GM21717 (cell line): ENCODE data around the gene ALDH3B2.
"Not testable (repeated sequence)": the region's sequence is repeated elsewhere in the genome, so short reads cannot be mapped to it uniquely, and the experiment has no call there.

Source experiments
- ATAC-seq: cut with Tn5 transposase; IDR thresholded peaks from one replicate; pipeline ENCODE4 v1.9.1; 2021; ENCODE audit warnings: mild to moderate bottlenecking, moderate library complexity; ENCODE audit not compliant: unreplicated experiment

Gene ALDH3B2

GRCh38 chr11:67631411-67631810 lies 43.0 kb downstream of the ALDH3B2 start:
- ATAC-seq, result no peak

DNA sequence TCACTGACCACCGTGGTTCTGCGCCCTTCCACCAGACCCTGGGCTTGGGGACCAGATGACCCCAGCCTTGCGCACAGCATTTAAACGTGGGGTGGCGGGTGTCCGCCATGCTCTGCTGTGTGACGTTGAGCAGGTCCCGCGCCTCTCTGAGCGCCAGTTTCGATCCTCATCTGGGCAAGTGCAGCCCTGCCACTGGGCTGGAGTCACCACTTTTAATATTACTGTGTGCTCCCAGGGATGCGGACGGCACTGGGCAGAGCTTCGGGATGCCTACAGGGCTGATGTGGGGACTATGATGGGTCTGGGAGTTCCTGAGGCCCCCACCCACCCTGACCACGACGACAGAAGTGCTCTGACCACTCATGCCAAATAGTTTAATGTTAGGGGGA lies 43.5 kb downstream of the ALDH3B2 start:
- no peak for ATAC-seq

- peak; percentile 45 for ATAC-seq
Measured at GRCh38 chr11:67630228-67630942, 44.0 kb downstream of the ALDH3B2 start.

- peak; percentile 45 for ATAC-seq
Measured at GRCh38 chr11:67629386-67630227, 44.8 kb downstream of the ALDH3B2 start, which contains the start of gene NUDT8. Gene NUDT8 (minus strand): TSS chr11:67629937. CDS start chr11:67629911, 26 bp downstream.

DNA sequence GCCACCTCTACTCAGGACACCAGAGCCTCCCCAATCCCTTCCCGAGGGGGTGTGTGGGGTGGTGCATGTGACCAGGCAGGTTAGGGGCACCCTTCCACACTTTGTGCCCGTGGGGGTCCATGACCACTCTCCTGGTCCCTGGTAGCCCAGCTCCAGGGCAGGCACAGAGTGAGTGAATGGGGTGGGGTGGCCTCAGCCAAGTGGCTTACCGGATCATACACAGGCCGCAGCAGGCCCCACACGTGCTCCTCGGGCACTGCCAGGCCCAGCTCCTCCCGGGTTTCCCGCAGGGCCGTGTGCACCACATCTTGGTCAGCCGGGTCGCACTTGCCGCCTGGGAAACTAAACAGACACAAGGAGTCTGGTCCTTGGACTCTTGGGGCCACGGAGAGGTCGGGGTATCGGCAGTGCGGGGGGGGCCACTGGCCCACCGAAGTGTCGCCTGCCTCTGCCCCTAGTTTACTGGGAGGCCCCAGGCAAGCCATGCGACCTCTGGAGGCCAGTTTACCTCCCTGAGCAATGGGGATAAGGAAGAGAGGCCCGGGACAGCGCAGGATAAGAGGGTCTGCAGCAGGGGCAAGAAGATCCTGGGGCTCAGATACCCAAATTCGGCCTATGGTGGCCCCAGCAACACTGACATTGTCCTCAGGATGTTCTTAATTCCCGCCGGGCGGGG lies 45.6 kb downstream of the ALDH3B2 start:
- ATAC-seq, result no peak

DNA sequence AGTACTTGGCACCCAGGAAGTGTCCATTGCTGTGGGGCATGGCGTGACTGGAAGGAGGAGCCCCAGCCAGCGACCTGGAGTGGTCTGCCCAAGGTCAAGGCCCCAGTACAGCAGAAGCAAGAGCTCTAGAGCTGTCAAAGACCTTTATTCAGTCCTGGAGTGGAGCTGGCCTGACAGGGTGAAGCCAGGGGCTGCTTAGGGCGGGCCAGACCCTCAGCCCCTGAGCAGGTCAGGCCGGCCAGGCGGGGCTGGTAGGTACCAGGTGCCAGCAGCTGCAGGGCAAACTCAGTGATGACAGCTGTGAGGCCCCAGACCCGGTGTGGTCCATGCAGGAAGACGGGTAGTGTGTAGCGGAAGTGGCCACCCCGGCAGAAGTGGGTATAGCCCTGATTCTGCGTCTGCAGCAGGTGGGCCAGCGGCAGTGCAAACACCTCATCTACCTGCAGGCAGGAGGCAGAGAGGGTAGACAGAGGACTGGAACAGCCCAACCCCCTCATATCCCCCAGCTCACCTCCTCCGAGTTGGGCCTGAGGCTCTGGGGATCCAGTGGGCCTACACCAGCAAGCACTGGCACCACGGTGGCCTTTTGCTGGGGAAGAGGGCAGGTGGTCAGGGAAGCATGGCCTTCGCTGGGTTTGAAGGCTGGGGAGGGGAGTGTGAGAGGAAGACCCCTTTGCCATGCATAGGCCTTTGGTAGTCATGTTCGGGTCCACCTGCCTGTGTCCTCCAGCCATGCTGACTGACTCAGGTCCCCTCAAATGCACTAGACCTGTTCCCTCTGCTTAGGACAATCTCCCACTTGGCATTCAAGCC lies 46.4 kb downstream of the ALDH3B2 start:
- ATAC-seq, result no peak

DNA sequence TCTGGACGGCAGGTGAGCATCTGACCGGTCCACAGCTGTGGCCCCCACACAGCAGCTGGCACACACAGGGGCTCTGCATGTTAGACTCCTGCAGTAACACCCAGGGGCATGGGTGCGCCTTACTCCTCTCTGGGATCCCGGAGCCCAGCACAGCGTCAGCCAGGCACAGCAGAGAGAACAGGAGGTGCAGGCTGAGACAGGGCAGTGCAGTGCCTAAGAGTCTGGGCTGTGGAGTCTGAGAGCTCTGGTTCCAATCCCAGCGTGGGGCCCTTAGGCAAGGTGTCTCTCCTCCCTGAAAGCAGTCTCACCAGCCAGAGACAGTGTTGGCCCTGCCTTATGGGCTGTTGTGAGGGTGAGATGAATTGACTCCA lies 47.0 kb downstream of the ALDH3B2 start:
- ATAC-seq, result no peak

DNA sequence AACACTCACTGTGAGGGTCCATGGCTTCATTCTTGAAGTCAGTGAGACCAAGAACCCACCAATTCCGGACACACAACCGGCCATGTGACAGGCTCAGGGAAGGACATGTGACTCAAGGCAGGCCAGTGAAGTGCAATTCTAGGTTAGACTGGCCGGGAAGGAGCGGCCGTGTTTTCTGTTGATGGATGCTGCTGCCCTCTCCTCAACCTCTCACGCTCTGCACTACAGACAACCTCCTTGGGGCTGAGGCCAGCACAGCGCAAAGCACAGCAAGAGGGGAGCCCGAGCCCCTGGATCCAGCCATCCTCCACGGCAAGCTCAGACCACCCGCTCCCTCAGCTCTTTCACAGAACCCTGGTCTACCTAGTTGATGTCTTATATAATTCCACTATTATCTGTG lies 47.5 kb downstream of the ALDH3B2 start:
- no peak for ATAC-seq

GRCh38 chr11:67626131-67626833 lies 48.1 kb downstream of the ALDH3B2 start:
- not testable (repeated sequence) for ATAC-seq

GRCh38 chr11:67623795-67624194 lies 50.6 kb downstream of the ALDH3B2 start:
- not testable (repeated sequence) for ATAC-seq

DNA sequence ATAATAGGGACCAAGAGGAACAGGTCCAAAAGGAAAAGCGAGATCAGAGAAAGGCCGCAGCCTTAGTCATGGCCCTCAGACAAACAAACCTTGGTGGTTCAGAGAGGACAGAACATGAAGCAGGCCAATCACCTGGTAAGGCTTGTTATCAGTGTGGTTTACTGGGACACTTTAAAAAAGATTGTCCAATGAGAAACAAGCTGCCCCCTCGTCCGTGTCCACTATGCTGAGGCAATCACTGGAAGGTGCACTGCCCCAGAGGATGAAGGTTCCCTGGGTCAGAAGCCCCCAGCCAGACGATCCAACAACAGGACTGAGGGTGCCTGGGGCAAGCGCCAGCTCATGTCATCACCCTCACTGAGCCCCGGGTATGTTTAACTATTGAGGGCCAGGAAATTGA lies 51.5 kb downstream of the ALDH3B2 start:
- not testable (repeated sequence) for ATAC-seq

GRCh38 chr11:67621928-67622327 lies 52.5 kb downstream of the ALDH3B2 start:
- ATAC-seq, result not testable (repeated sequence)

DNA sequence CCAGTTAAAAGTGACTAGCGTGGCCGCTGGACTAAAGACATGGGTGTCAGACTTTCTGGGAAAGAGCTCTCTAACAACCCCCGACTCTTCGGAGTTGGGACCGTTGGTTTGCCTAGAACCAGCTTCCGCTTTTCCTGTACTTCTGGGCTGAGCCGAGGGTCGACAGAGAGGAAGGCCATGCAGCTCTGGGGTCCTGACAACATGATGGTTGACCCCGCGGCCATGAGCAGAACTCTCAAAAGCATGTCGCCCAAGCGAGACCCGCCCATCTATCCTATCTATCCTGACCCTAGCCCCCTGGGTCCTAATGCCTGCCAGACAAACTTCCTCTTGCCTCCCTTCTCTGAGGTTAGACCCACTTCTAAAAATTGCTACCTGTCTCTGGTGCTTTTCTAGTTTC lies 53.8 kb downstream of the ALDH3B2 start:
- ATAC-seq, result not testable (repeated sequence)

GRCh38 chr11:67619683-67620618 lies 54.5 kb downstream of the ALDH3B2 start:
- not testable (repeated sequence) for ATAC-seq

- ATAC-seq, result not testable (repeated sequence)
Measured at GRCh38 chr11:67618901-67619659, 55.3 kb downstream of the ALDH3B2 start.

DNA sequence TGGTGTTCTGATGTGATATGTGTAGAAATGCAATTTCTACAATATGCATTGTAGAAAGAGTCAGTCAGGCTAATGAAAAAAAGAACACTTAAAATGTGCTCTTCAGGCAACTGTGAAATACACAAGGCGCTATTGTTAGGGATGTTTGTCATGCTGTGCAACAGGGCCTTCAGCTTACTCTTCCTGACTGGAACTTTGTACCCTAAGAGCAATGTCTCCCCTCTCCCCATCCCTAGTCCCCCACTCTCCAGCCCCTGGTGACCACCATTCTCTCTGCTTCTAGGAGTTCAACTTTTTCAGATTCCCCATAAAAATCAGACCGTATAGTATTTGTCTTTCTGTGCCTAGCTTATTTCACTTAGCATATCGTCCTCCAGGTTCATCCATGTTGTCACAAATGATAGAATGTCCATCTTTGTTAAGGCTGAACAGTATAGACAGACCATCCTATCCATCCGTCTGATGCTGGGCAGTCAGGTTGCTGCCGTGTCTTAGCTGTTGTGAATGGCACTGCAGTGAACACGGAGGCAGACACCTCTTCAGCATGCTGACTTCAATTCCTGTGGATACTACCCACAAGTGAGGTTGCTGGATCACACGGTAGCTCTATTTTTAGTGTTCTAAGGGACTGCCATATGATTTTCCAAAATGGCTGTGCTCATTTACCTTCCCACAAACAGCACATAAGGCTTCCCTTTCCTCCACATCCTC lies 57.0 kb downstream of the ALDH3B2 start:
- no peak for ATAC-seq

- no peak for ATAC-seq
Measured at GRCh38 chr11:67616431-67617242, 57.8 kb downstream of the ALDH3B2 start.
